HEK293T (cell line): Measurements from ENCODE around the gene ARFRP1.
"Not testable (repeated sequence)": the region's sequence is repeated elsewhere in the genome, so short reads cannot be mapped to it uniquely, and the experiment has no call there.

Experiments
- CTCF ChIA-PET: fragments of 350-600 bp; formaldehyde crosslinking; extraction: SDS; loops from one replicate; lab custom pipeline; 2021; ENCODE audit warnings: antibody characterized with exemption, inconsistent platforms; lab: Yijun Ruan, JAX
- POLR2A ChIA-PET: fragments of 350-600 bp; formaldehyde crosslinking; extraction: SDS; loops from one replicate; lab custom pipeline; 2020; ENCODE audit warnings: antibody characterized with exemption, inconsistent platforms; lab: Yijun Ruan, JAX
- DNase-seq: peaks from one replicate; pipeline ENCODE4 v3.0.0; 2012; ENCODE audit warnings: mixed read lengths; ENCODE audit errors: extremely low spot score
- ARNT ChIP-seq: fragments of 450-650 bp; IDR thresholded peaks from 2 replicates; pipeline ENCODE4 v1.6.1; 2017; ENCODE audit warnings: mild to moderate bottlenecking
- BHLHE40 ChIP-seq: fragments of 450-650 bp; IDR thresholded peaks from 2 replicates; pipeline ENCODE4 v1.6.1; 2016; ENCODE audit warnings: mild to moderate bottlenecking, moderate library complexity, borderline replicate concordance
- CTBP1 ChIP-seq: fragments of 450-650 bp; IDR thresholded peaks from 2 replicates; pipeline ENCODE4 v1.6.1; 2016; ENCODE audit warnings: borderline replicate concordance
- ELF4 ChIP-seq: fragments of 450-650 bp; IDR thresholded peaks from 2 replicates; pipeline ENCODE4 v1.6.1; 2017; ENCODE audit warnings: antibody characterized with exemption
- FOXA1 ChIP-seq: fragments of 450-650 bp; IDR thresholded peaks from 2 replicates; pipeline ENCODE4 v1.6.1; 2016; ENCODE audit warnings: mild to moderate bottlenecking
- FOXK2 ChIP-seq: fragments of 450-650 bp; IDR thresholded peaks from 2 replicates; pipeline ENCODE4 v1.6.1; 2016; ENCODE audit warnings: mild to moderate bottlenecking
- FOXM1 ChIP-seq: fragments of 450-650 bp; IDR thresholded peaks from 2 replicates; pipeline ENCODE4 v1.6.1; 2017; ENCODE audit warnings: mild to moderate bottlenecking, borderline replicate concordance
- HDGF ChIP-seq: fragments of 450-650 bp; IDR thresholded peaks from 2 replicates; pipeline ENCODE4 v1.6.1; 2017; ENCODE audit warnings: antibody characterized with exemption, borderline replicate concordance
- L3MBTL2 ChIP-seq: fragments of 450-650 bp; conservative IDR thresholded peaks from 2 replicates; pipeline ENCODE4 v1.6.1; 2016; ENCODE audit warnings: mild to moderate bottlenecking
- LEF1 ChIP-seq: fragments of 450-650 bp; IDR thresholded peaks from 2 replicates; pipeline ENCODE4 v1.6.1; 2017; ENCODE audit warnings: mild to moderate bottlenecking, borderline replicate concordance
- NFRKB ChIP-seq: fragments of 450-650 bp; IDR thresholded peaks from 2 replicates; pipeline ENCODE4 v1.6.1; 2016; ENCODE audit warnings: mild to moderate bottlenecking, moderate library complexity
- PKNOX1 ChIP-seq: fragments of 450-650 bp; IDR thresholded peaks from 2 replicates; pipeline ENCODE4 v1.6.1; 2016
- SP1 ChIP-seq: fragments of 450-650 bp; IDR thresholded peaks from 2 replicates; pipeline ENCODE4 v1.6.1; 2017
- SUZ12 ChIP-seq: fragments of 450-650 bp; IDR thresholded peaks from 2 replicates; pipeline ENCODE4 v1.6.1; 2016; ENCODE audit warnings: mild to moderate bottlenecking
- TARDBP ChIP-seq: fragments of 450-650 bp; IDR thresholded peaks from 2 replicates; pipeline ENCODE4 v1.6.1; 2016
- ZNF384 ChIP-seq: fragments of 450-650 bp; IDR thresholded peaks from 2 replicates; pipeline ENCODE4 v1.6.1; 2016

ARFRP1 gene

GRCh38 chr20:63661959-63662812, 45.6 kb downstream of the ARFRP1 start:
- POLR2A ChIA-PET, result interaction anchor here (1.4 kb wide), 1 partner anchor 9 kb away, joined by 3 read pairs; the partner anchor contains the start of gene STMN3
- CTCF ChIA-PET, result no interaction called here
- DNase-seq, result no peak
- TF ChIP-seq BHLHE40 (no peak), L3MBTL2 (no peak), CTBP1 (no peak), ARNT (no peak), NFRKB (no peak), HDGF (no peak), TARDBP (no peak), ZNF384 (no peak), ELF4 (no peak), FOXK2 (no peak), LEF1 (no peak), FOXA1 (no peak), FOXM1 (no peak), SUZ12 (no peak), SP1 (no peak), PKNOX1 (no peak)

- TF ChIP-seq FOXM1 (no peak), CTBP1 (no peak), ELF4 (no peak)
- ChIA-PET POLR2A (interaction anchor here (1.1 to 1.4 kb wide), 2 partner anchors 8 to 126 kb away, joined by 3 read pairs; partner anchors contain the start of gene STMN3), CTCF (no interaction called here)
- no peak for DNase-seq
These were observed 46.7 kb downstream of the ARFRP1 start for GRCh38 chr20:63661108-63661507.

- ChIA-PET POLR2A (interaction anchor here (1.1 kb wide), 1 partner anchor 125 kb away, joined by 3 read pairs; no protein-coding TSS in a partner anchor), CTCF (no interaction called here)
- TF ChIP-seq BHLHE40 (no peak), FOXM1 (no peak), ARNT (no peak), SP1 (no peak), HDGF (no peak), PKNOX1 (no peak), SUZ12 (no peak), NFRKB (no peak)
- DNase-seq, result no peak
These were observed 47.2 kb downstream of the ARFRP1 start for GRCh38 chr20:63660622-63661021.

GRCh38 chr20:63660174-63660573, 47.6 kb downstream of the ARFRP1 start:
- CTCF ChIA-PET, POLR2A ChIA-PET: not testable (repeated sequence)

GRCh38 chr20:63659370-63659769, 48.4 kb downstream of the ARFRP1 start:
- ChIA-PET CTCF (no interaction called here), POLR2A (no interaction called here)
- no peak for DNase-seq
- TF ChIP-seq LEF1, result no peak
- TF ChIP-seq ZNF384, result no peak

More at GRCh38 chr20:63660174-63660573, 47.6 kb downstream of the ARFRP1 start:
- DNase-seq, result not testable (repeated sequence)

GRCh38 chr20:63658749-63659187, 49.0 kb downstream of the ARFRP1 start:
- DNase-seq, result peak; percentile 21
- CTCF ChIA-PET, result interaction anchor here (0.6 to 1.2 kb wide), 3 partner anchors 17 to 120 kb away, joined by 3 to 5 read pairs (median 3); no protein-coding TSS in a partner anchor
- POLR2A ChIA-PET, result interaction anchor here (0.7 to 1.6 kb wide), 22 partner anchors 9 to 322 kb away, joined by 3 to 25 read pairs (median 4); partner anchors contain the start of genes ARFRP1, GMEB2, HELZ2 and PPDPF
- TF ChIP-seq TARDBP, result no peak
- no peak for TF ChIP-seq LEF1
- no peak for TF ChIP-seq ZNF384
- no peak for TF ChIP-seq ELF4

GRCh38 chr20:63657937-63658748, 49.6 kb downstream of the ARFRP1 start, which contains the start of gene RTEL1:
TSS of gene RTEL1 (plus strand) at chr20:63658312. CDS start at chr20:63659403, 1,091 bp downstream.
- CTCF ChIA-PET, result interaction anchor here (0.6 to 1.2 kb wide), 4 partner anchors 16 to 120 kb away, joined by 3 to 5 read pairs (median 3); no protein-coding TSS in a partner anchor
- POLR2A ChIA-PET, result interaction anchor here (0.7 to 1.6 kb wide), 24 partner anchors 9 to 323 kb away, joined by 3 to 25 read pairs (median 4); partner anchors contain the start of genes ARFRP1, GMEB2, HELZ2 and PPDPF
- TF ChIP-seq FOXK2, result no peak
- TF ChIP-seq BHLHE40, result no peak
- TF ChIP-seq HDGF, result peak; percentile 66; the same call in 1 of the 2 replicates
- no peak for TF ChIP-seq TARDBP
- TF ChIP-seq PKNOX1, result peak; percentile 70
- no peak for TF ChIP-seq NFRKB
- TF ChIP-seq SP1, result no peak
- TF ChIP-seq ELF4, result peak; percentile 86
- peak; percentile 11; the same call in 1 of the 2 replicates for TF ChIP-seq FOXM1
- no peak for TF ChIP-seq ZNF384
- no peak; the same call in none of the 2 replicates for TF ChIP-seq SUZ12
- peak; percentile 83 for TF ChIP-seq CTBP1
- no peak for TF ChIP-seq ARNT
- TF ChIP-seq LEF1, result peak; percentile 74; the same call in 1 of the 2 replicates
- TF ChIP-seq FOXA1, result no peak
- TF ChIP-seq L3MBTL2, result peak; percentile 59
- peak; percentile 95 for DNase-seq
